ENCODE measurements around the gene TMEM92.
"Not testable (repeated sequence)": the region's sequence is repeated elsewhere in the genome, so short reads cannot be mapped to it uniquely, and the experiment has no call there.

TMEM92 gene

GRCh38 chr17:50301891-50302584 lies 27.8 kb downstream of the TMEM92 start:
- no peak for DNase-seq

GRCh38 chr17:50303051-50303450 lies 28.8 kb downstream of the TMEM92 start:
- no peak for DNase-seq

- no peak for DNase-seq
Observed at GRCh38 chr17:50303596-50303995, 29.3 kb downstream of the TMEM92 start.

GRCh38 chr17:50304781-50305404 lies 30.6 kb downstream of the TMEM92 start:
- DNase-seq = no peak

- no peak for DNase-seq
Observed at GRCh38 chr17:50307654-50308053, 33.4 kb downstream of the TMEM92 start.

GRCh38 chr17:50308666-50309065 lies 34.4 kb downstream of the TMEM92 start:
- no peak for DNase-seq

GRCh38 chr17:50310455-50311111 lies 36.3 kb downstream of the TMEM92 start:
- DNase-seq = no peak

- no peak for DNase-seq
Observed at GRCh38 chr17:50311112-50311460, 36.8 kb downstream of the TMEM92 start.

- no peak for DNase-seq
Observed at GRCh38 chr17:50311483-50311882, 37.2 kb downstream of the TMEM92 start.

- no peak for DNase-seq
Observed at GRCh38 chr17:50312308-50312707, 38.0 kb downstream of the TMEM92 start.

- no peak for DNase-seq
Observed at GRCh38 chr17:50314456-50315011, 40.3 kb downstream of the TMEM92 start.

- no peak for DNase-seq
Observed at GRCh38 chr17:50316016-50316587, 41.8 kb downstream of the TMEM92 start.

GRCh38 chr17:50316660-50317059 lies 42.4 kb downstream of the TMEM92 start:
- DNase-seq = not testable (repeated sequence)

- no peak for DNase-seq
Observed at GRCh38 chr17:50317121-50317520, 42.9 kb downstream of the TMEM92 start.

GRCh38 chr17:50318501-50319285 lies 44.4 kb downstream of the TMEM92 start:
- DNase-seq = no peak

- no peak for DNase-seq
Observed at GRCh38 chr17:50319306-50320004, 45.2 kb downstream of the TMEM92 start.

GRCh38 chr17:50322271-50322670 lies 48.0 kb downstream of the TMEM92 start:
- no peak for DNase-seq

- DNase-seq = no peak
Observed at GRCh38 chr17:50323060-50323459, 48.8 kb downstream of the TMEM92 start.

GRCh38 chr17:50325906-50326305 lies 51.6 kb downstream of the TMEM92 start:
- no peak for DNase-seq

GRCh38 chr17:50326831-50327364 lies 52.6 kb downstream of the TMEM92 start:
- DNase-seq = no peak
